Measurements from ENCODE around the gene LIG3. TPM values are rescaled to one million over a fixed set of nuclear protein-coding genes. Genes with fewer than 3 reads are reported as not detected.
"Not testable (repeated sequence)": the region's sequence is repeated elsewhere in the genome, so short reads cannot be mapped to it uniquely, and the experiment has no call there.

LIG3 gene
- 10 to 100 TPM; 54.3 to 63.9 (median 58.2) TPM for total RNA-seq

DNA sequence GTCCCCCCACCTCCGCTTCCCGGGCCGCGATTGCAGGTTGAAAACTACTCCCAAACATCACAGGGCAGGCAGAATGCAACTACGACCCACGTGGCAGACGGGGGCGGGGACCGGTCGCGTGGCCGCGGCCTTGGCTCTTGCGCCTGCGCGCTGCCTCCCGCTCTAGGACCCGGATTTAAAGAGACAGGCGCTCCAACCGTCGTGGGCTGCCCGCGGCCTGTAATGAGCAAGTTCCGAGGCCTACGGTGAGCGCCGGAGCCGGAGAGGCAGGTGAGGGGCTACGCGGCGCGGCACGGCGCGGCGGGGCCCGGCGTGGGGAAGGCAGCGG, at the start of gene LIG3:
TSS of gene LIG3 (plus strand) at position 160 of the 328 bp plus-strand sequence. CDS start 2,494 bp downstream, outside the sequence.
- DNase-seq (peak; percentile 94), ATAC-seq (peak; percentile 84 to 86)
- H3K4me1 Mint-ChIP-seq (ENCODE audit: low read depth) = peaks cover 45% of the 10 kb centered on the region
- no peaks in the 10 kb centered on the region for H3K27me3 Mint-ChIP-seq (ENCODE audit: low read depth)
- peak within 1 kb of the TSS; percentile 94 for H3K4me3 Mint-ChIP-seq
- H3K36me3 Mint-ChIP-seq (ENCODE audit: insufficient read depth) = peaks cover 20% of the 10 kb centered on the region
- no peaks in the 10 kb centered on the region for H3K9me3 Mint-ChIP-seq

DNA sequence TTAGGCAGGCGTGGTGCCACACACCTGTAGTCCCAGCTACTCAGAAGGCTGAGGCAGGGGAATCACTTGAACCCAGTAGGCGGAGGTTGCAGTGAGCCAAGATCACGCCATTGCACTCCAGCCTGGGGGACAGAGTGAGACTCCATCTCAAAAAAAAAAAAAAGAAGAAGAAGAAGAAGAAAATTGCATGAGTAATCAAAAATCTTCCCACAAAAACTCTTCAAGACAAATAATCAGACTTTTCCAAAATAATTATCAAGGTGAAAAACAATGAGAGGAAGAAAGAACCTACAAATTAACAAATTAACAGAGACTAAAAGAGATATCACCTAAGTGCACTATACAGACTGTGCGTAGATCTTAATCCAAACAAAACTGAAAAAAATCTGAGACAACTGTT, 29.5 kb upstream of the LIG3 start:
- not testable (repeated sequence) for DNase-seq; H3K4me1 Mint-ChIP-seq (ENCODE audit: low read depth); H3K36me3 Mint-ChIP-seq (ENCODE audit: insufficient read depth); H3K9me3 Mint-ChIP-seq; ATAC-seq; H3K4me3 Mint-ChIP-seq; H3K27me3 Mint-ChIP-seq (ENCODE audit: low read depth)

DNA sequence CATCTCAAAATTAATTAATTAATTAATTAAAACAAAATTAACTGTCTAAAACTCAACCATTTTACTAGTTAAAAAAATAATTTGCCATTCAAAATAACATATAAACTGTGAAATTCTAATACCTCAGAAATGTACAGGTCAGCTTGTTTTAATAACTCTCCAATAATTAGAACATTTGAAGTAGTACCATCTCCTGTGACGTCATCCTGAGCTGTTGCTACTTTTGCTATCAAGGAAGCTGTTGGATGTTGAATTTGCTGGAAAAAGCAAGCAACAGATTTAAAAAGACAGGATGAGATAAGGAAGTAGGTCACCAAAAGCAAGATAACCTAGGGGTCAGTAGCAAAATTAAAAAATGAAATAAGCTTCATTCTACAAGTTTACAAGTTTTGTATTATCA, 21.9 kb upstream of the LIG3 start:
- ATAC-seq = no peak
- Mint-ChIP-seq H3K4me3 (no peak overlapping the region), H3K9me3 (peaks cover 8% of the 10 kb centered on the region), H3K4me1 (ENCODE audit: low read depth) (peaks cover 21% of the 10 kb centered on the region), H3K36me3 (ENCODE audit: insufficient read depth) (peaks cover 13% of the 10 kb centered on the region), H3K27me3 (ENCODE audit: low read depth) (peaks cover 4% of the 10 kb centered on the region)
- no peak for DNase-seq

DNA sequence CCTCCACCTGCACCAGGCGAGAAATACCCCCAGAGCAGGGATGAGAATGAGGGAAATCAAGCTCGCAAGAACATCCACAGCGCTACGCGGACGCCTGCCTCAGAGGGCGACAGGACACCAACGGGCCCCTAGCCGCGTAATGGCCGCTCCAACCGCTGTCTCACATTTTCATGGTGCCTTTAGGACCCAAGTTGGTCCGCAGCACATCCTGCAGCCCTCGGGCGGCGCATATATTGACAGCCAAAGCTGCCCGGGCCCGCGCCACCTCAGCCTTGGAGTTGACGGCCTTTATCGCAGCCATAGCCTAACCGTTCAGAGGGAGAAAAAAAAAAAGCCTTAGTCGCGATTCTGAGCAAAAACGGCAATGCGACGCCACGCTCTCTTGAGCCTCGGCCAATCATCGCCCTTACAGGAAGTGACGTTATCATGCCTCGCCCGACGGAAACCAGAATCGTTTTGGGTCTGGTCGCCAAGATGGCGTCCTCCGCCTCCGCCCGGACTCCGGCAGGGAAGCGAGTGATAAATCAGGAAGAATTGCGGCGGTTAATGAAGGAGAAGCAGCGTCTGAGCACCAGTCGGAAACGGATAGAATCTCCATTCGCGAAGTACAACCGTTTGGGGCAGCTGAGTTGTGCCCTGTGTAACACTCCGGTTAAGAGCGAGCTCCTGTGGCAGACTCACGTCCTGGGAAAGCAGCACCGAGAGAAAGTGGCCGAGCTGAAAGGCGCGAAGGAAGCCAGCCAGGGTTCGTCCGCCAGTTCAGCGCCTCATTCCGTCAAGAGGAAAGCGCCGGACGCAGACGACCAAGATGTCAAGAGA, 19.0 kb upstream of the LIG3 start, which contains the start of the genes CCT6B and ZNF830:
TSS of gene CCT6B (minus strand) at position 368 of the 819 bp plus-strand sequence. CDS start at position 301, 67 bp downstream.
TSS of gene ZNF830 (plus strand) at position 448 of the 819 bp plus-strand sequence. CDS start at position 475, 27 bp downstream.
- Mint-ChIP-seq H3K9me3 (peaks cover 8% of the 10 kb centered on the region), H3K4me3 (peak within 1 kb of the TSS; percentile 100)
- DNase-seq = peak; percentile 83

DNA sequence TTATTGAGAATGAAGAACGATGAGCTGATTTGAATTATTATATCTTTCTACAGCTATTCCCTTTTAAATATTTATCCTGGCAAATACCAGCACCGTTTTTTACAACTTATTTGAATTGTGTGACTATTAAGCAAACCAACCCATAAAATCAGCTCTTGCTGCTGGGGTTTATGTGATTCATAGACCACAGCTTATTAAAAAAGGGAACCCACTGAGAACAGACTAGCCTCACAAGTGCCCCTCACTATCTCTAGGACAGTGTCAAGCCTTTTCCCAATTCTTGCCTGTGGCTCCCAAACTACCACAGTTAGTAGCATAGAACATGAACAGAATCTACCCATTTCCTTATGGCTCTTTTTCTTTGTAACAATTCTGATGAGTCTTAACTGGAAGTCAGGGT, 6.1 kb upstream of the LIG3 start:
- H3K36me3 Mint-ChIP-seq (ENCODE audit: insufficient read depth) = peaks cover 10% of the 10 kb centered on the region

More for the DNA sequence above, 19.0 kb upstream of the LIG3 start, which contains the start of the genes CCT6B and ZNF830:
- peaks cover 27% of the 10 kb centered on the region for H3K4me1 Mint-ChIP-seq (ENCODE audit: low read depth)
- peaks cover 4% of the 10 kb centered on the region for H3K27me3 Mint-ChIP-seq (ENCODE audit: low read depth)
- ATAC-seq = peak; percentile 93 to 95
- H3K36me3 Mint-ChIP-seq (ENCODE audit: insufficient read depth) = peaks cover 25% of the 10 kb centered on the region

DNA sequence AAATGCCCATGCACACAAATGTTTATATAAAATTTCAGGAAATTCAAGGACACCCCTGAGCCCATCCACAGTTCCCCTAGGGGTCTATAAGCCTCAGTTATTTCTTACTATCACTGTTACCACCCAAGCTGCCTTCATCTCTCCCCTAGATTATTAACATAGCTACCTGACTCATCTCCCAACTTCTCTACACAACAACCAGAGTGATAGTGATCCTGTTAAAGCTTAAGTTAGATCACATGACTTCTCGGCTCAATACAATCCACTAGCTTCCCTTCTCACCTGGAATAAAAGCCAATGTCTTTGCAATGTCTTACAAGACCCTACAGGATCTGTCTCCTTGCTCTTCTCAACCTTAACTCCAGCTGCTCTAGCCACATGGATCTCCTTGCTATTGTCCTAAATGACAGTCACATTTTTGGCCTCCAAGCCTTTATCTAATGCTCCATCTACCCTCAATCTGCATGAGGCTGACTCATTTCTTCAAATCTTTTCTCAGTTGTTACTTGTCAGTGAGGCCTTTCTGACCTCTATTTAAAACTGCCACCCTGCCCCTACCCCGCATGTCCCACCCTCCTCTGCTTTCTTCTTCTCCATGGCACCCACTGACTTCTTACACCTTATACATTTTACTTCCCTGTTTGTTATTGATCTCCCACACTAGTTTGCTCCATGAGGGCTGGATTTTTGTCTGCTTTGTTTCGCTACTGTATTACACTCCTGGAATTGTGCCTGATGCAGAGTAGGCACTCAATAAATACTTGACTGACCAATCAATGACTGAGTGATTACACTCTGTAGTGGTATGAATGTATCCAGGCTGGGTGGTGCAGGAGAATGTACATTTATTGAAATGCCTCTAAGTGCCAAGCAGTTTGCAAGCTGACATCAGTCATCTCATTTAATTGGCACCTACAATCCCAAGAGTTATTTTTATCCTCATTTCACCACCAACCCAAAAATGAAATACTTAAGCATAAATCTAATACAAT, 5.2 kb upstream of the LIG3 start:
- peak in 1 of 2 donors; percentile 62 for ATAC-seq

More for the DNA sequence above, 6.1 kb upstream of the LIG3 start:
- H3K4me1 Mint-ChIP-seq (ENCODE audit: low read depth) = peaks cover 2% of the 10 kb centered on the region
- no peak for DNase-seq
- ATAC-seq = no peak
- no peaks in the 10 kb centered on the region for H3K9me3 Mint-ChIP-seq
- H3K27me3 Mint-ChIP-seq (ENCODE audit: low read depth) = no peaks in the 10 kb centered on the region
- H3K4me3 Mint-ChIP-seq = no peak overlapping the region

DNA sequence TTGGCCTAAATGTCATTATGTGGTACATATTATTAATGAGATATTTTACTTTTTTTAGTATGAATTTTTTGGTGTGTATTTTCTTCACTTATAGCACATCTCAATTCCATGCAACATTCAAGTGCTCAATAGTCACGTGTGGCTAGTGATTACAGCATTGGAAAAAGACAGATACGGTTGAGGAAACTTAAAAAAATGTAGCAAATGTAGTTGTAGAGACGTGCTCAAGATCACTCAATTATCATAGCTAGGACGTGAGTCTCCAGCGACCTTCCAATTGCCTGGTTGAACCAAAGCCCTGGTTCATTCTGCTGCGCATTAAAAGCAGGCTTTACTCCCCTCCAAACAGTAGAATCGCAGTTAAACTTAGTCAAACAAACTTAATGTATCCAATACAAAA, 1.2 kb upstream of the LIG3 start:
- peaks cover 17% of the 10 kb centered on the region for H3K36me3 Mint-ChIP-seq (ENCODE audit: insufficient read depth)
- H3K4me3 Mint-ChIP-seq = peak overlapping the region; percentile 93
- peaks cover 39% of the 10 kb centered on the region for H3K4me1 Mint-ChIP-seq (ENCODE audit: low read depth)
- no peak for ATAC-seq
- H3K9me3 Mint-ChIP-seq = no peaks in the 10 kb centered on the region
- DNase-seq = no peak
- H3K27me3 Mint-ChIP-seq (ENCODE audit: low read depth) = no peaks in the 10 kb centered on the region

More for the DNA sequence above, 5.2 kb upstream of the LIG3 start:
- H3K27me3 Mint-ChIP-seq (ENCODE audit: low read depth) = no peaks in the 10 kb centered on the region
- H3K9me3 Mint-ChIP-seq = no peaks in the 10 kb centered on the region
- peaks cover 9% of the 10 kb centered on the region for H3K4me1 Mint-ChIP-seq (ENCODE audit: low read depth)
- no peak for DNase-seq
- H3K4me3 Mint-ChIP-seq = no peak overlapping the region
- peaks cover 7% of the 10 kb centered on the region for H3K36me3 Mint-ChIP-seq (ENCODE audit: insufficient read depth)

DNA sequence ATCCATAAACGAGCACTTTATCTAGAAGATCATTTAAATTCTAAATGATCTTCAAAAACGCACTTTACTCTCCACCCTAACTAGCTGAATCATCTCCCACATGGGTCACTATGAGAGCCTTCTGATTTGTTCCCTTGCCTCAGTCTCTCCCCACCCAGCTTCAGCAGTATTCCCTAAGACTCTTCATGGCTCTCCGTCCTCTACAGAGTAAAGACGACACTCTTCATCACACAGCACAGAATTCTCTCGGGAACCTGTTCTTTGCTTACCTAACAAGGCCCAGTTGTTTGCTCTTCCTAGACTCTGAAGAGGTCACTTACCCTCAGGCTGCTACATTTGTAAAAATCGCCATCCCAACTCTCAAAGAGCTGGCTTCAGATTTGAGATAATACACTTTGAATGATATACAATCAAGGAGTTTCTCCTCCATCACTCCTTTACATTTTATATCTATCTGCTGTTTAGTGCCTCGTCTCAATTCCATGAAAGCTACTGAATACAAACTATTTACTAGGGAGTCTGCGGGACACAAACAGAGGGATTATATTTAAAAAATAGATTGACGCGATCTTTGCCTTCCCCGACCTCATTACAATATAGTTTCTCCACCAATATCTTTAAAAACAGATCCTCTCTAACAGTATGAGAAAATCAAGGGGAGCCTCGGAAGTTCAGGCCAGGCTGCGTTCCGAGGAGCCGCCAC, 511 bp upstream of the LIG3 start:
- H3K4me1 Mint-ChIP-seq (ENCODE audit: low read depth) = peaks cover 43% of the 10 kb centered on the region
- H3K27me3 Mint-ChIP-seq (ENCODE audit: low read depth) = no peaks in the 10 kb centered on the region
- H3K36me3 Mint-ChIP-seq (ENCODE audit: insufficient read depth) = peaks cover 18% of the 10 kb centered on the region
- H3K4me3 Mint-ChIP-seq = peak overlapping the region; percentile 93
- no peaks in the 10 kb centered on the region for H3K9me3 Mint-ChIP-seq
- no peak for ATAC-seq
- DNase-seq = no peak

DNA sequence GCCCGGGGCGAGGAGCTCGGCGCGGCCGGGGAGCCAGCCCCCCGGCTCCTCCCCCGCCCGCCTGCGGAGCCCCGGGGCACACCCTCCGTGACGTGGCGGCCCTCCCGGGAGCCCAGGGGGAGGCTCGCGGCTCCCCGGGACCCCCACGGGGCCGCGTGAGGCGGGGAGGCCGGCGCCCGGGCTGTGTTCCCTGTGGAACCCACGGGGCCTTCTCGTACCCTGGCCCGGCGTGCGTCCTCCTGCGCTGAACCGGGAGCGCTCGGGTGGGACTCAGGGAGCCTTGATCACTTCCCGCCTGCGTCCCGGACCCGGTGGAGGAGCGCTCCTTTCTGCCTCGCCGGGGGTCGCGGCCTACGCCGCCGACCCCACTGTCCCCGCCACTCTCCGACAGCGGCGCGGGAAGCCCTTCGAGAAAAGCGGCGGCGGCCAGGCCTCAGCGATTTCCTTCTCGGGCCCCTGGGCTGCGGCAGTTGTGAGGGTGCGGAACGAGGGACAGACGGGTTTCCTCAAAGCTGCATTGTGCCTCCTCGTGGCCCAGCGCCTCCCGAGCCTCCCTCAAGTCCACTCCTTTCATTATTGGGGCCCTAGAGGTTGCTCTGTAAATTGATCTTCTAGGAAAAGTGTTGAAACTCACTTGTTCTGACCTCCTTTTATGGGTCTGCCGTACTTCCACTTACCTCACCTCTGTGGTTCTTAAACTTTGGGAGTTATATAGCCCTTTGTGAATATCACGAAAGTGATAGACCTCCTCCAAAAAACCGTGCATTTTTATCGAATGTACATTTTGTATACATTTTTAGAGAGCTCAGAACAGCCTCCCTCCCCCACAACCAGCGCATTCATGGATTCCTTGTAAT, 597 bp downstream of the LIG3 start:
- peak; percentile 78 for DNase-seq
- no peaks in the 10 kb centered on the region for H3K9me3 Mint-ChIP-seq
- peaks cover 21% of the 10 kb centered on the region for H3K36me3 Mint-ChIP-seq (ENCODE audit: insufficient read depth)
- H3K4me1 Mint-ChIP-seq (ENCODE audit: low read depth) = peaks cover 50% of the 10 kb centered on the region
- peak; percentile 90 to 91 for ATAC-seq
- no peaks in the 10 kb centered on the region for H3K27me3 Mint-ChIP-seq (ENCODE audit: low read depth)
- peak overlapping the region; percentile 94 for H3K4me3 Mint-ChIP-seq

DNA sequence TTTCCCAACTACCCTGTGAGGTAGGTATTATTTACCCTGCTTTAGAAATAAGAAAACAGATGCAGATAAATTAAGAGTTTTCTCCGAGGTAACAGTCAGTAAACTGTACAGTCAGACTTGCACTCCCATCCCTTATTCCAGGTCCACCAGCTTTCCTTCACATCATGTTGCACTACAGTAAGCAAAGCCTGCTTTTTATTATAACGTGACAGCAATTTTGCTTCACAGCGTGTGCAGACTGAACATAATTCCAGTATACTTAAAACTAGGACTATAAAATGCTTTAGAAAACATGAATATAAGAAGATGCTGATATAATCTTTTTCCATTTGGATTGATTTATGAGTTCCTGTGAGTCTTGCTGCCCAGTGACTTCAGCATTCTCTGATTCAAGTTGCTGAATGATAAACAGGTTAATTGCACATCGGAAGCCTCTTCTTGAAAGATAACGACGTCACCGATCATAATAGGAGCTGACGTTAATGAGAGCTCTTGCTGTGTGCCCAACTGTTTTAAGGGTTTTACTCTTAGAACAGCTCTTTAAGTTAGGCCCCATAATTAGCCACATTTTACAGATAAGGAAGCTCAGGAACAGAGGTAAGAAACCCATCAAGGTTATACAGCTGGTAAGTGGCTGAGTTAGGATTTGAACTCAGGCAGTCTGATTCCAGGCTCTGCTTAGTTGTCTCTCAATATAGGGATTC, 1.4 kb downstream of the LIG3 start:
- no peaks in the 10 kb centered on the region for H3K9me3 Mint-ChIP-seq
- ATAC-seq = no peak
- H3K36me3 Mint-ChIP-seq (ENCODE audit: insufficient read depth) = peaks cover 27% of the 10 kb centered on the region
- H3K4me1 Mint-ChIP-seq (ENCODE audit: low read depth) = peaks cover 50% of the 10 kb centered on the region
- DNase-seq = no peak
- peak overlapping the region; percentile 94 for H3K4me3 Mint-ChIP-seq
- no peaks in the 10 kb centered on the region for H3K27me3 Mint-ChIP-seq (ENCODE audit: low read depth)

DNA sequence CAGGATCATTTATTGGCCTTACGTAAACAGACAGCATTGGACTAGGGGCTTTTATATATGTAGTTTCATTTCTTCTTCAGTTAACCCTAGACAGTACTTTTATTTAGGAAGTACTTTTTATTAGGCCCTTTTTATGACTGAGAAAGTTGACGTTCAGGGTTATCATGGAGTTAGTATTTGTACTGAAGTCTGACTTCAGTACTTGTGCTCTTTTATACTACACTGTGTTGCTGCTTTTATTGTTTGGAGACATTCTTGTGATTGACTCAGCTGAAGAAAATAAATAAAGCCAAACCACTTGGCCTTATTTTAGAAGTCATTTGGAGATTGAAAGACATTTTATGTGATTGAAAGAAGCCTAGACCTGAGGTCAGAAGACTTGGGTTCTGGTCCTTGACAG, 6.9 kb downstream of the LIG3 start:
- ATAC-seq = no peak
- Mint-ChIP-seq H3K4me1 (ENCODE audit: low read depth) (peaks cover 30% of the 10 kb centered on the region), H3K4me3 (no peak overlapping the region)

DNA sequence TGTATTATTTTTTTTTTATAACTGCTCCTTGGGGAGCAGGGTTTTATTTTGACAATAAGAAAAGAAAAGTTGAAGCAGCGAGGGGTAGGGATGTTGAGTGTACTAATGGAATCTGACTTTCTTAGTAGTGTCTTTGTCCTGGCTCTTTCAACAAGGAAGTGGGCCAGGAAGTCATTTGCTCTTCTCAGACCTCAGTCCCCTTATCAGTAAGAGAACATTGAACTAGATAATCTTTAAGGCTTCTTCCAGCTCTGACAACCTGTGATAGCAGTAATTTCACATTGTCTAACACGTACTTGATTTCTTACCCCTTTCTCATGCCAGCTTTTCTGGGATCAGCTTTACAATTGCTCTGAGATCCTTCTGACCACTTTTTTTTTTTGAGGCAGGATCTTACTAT, 8.3 kb downstream of the LIG3 start:
- Mint-ChIP-seq H3K4me3 (no peak overlapping the region), H3K27me3 (ENCODE audit: low read depth) (no peaks in the 10 kb centered on the region), H3K36me3 (ENCODE audit: insufficient read depth) (peaks cover 64% of the 10 kb centered on the region), H3K9me3 (no peaks in the 10 kb centered on the region), H3K4me1 (ENCODE audit: low read depth) (peaks cover 18% of the 10 kb centered on the region)
- no peak for ATAC-seq
- no peak for DNase-seq

More for the DNA sequence above, 6.9 kb downstream of the LIG3 start:
- Mint-ChIP-seq H3K9me3 (no peaks in the 10 kb centered on the region), H3K36me3 (ENCODE audit: insufficient read depth) (peaks cover 59% of the 10 kb centered on the region), H3K27me3 (ENCODE audit: low read depth) (no peaks in the 10 kb centered on the region)
- no peak for DNase-seq

All from activated T-cell treated with anti-CD3 and anti-CD28 coated beads, Interleukin-2, amount 50 U/mL, for 4 hours (primary cell).